Ishikawa (cell line): Measurements from ENCODE around the gene MUC5B.

Experiments
- CEBPB ChIP-seq: IDR thresholded peaks from 2 replicates; pipeline ENCODE4 v1.6.1; 2012
- CREB1 ChIP-seq: IDR thresholded peaks from 2 replicates; pipeline ENCODE4 v1.6.1; 2012; ENCODE audit warnings: low read depth
- EGR1 ChIP-seq: IDR thresholded peaks from 2 replicates; pipeline ENCODE4 v1.6.1; 2012
- EP300 ChIP-seq: IDR thresholded peaks from 2 replicates; pipeline ENCODE4 v1.6.1; 2012; ENCODE audit warnings: borderline replicate concordance
- FOXM1 ChIP-seq: IDR thresholded peaks from 2 replicates; pipeline ENCODE4 v1.6.1; 2012; ENCODE audit warnings: low read depth, borderline replicate concordance
- MAX ChIP-seq: IDR thresholded peaks from 2 replicates; pipeline ENCODE4 v1.6.1; 2012
- NFIC ChIP-seq: IDR thresholded peaks from 2 replicates; pipeline ENCODE4 v1.6.1; 2012
- RAD21 ChIP-seq: IDR thresholded peaks from 2 replicates; pipeline ENCODE4 v1.6.1; 2012; ENCODE audit warnings: low read depth
- TAF1 ChIP-seq: IDR thresholded peaks from 2 replicates; pipeline ENCODE4 v1.6.1; 2012; ENCODE audit warnings: low read depth, mild to moderate bottlenecking
- TCF12 ChIP-seq: IDR thresholded peaks from 2 replicates; pipeline ENCODE4 v1.6.1; 2012; ENCODE audit warnings: low read depth
- TEAD4 ChIP-seq: IDR thresholded peaks from 2 replicates; pipeline ENCODE4 v1.6.1; 2012
- YY1 ChIP-seq: IDR thresholded peaks from 2 replicates; pipeline ENCODE4 v1.6.1; 2012; ENCODE audit warnings: low read depth
- ZBTB7A ChIP-seq: IDR thresholded peaks from 2 replicates; pipeline ENCODE4 v1.6.1; 2012; ENCODE audit warnings: low read depth
- TF ChIP-seq, protein P1 (sequence below): IDR thresholded peaks from 2 replicates; pipeline ENCODE4 v1.6.1; 2012; ENCODE audit warnings: low read depth, mild to moderate bottlenecking
- TF ChIP-seq, protein P2 (sequence below): IDR thresholded peaks from 2 replicates; pipeline ENCODE4 v1.6.1; 2012

MUC5B gene

GRCh38 chr11:1222491-1223345 lies at the start of gene MUC5B:
Gene MUC5B, plus strand, starts transcription at chr11:1223066. Its CDS starts 58 bp downstream, at chr11:1223124.
- no peak; the same call in 1 of the 2 replicates for TF ChIP-seq ZBTB7A
- peak; percentile 77 for TF ChIP-seq NFIC
- TF ChIP-seq EGR1, result no peak

GRCh38 chr11:1174441-1175370 lies 48.2 kb upstream of the MUC5B start:
- TF ChIP-seq CREB1 (no peak), MAX (no peak), TEAD4 (no peak), TAF1 (no peak), RAD21 (no peak), TCF12 (no peak)
- TF ChIP-seq, protein P1, sequence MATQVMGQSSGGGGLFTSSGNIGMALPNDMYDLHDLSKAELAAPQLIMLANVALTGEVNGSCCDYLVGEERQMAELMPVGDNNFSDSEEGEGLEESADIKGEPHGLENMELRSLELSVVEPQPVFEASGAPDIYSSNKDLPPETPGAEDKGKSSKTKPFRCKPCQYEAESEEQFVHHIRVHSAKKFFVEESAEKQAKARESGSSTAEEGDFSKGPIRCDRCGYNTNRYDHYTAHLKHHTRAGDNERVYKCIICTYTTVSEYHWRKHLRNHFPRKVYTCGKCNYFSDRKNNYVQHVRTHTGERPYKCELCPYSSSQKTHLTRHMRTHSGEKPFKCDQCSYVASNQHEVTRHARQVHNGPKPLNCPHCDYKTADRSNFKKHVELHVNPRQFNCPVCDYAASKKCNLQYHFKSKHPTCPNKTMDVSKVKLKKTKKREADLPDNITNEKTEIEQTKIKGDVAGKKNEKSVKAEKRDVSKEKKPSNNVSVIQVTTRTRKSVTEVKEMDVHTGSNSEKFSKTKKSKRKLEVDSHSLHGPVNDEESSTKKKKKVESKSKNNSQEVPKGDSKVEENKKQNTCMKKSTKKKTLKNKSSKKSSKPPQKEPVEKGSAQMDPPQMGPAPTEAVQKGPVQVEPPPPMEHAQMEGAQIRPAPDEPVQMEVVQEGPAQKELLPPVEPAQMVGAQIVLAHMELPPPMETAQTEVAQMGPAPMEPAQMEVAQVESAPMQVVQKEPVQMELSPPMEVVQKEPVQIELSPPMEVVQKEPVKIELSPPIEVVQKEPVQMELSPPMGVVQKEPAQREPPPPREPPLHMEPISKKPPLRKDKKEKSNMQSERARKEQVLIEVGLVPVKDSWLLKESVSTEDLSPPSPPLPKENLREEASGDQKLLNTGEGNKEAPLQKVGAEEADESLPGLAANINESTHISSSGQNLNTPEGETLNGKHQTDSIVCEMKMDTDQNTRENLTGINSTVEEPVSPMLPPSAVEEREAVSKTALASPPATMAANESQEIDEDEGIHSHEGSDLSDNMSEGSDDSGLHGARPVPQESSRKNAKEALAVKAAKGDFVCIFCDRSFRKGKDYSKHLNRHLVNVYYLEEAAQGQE, result no peak

DNA sequence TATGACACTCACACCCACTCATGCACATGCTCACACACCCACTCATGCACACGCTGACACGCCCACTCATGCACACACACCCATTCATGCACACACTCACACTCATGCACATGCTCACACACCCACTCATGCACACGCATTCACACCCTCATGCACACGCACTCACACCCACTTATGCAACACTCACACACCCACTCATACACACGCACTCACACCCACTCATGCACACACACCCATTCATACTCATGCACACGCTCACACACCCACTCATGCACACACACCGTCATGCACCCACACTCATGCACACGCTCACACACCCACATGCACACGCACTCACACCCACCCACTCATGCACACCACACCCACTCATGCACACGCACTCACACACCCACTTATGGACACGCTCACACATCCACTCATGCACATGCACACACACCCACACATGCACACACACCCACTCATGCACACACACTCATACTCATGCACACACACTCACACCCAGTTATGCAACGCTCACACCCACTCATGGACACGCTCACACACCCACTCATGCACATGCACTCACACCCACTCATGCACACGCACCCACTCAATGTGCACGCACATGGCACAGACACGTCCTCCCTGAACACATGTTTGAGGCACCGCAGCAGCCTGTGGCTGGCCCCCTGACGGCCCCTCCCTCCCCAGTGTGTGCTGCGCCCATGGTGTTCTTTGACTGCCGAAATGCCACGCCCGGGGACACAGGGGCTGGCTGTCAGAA lies 47.2 kb upstream of the MUC5B start:
- TF ChIP-seq TAF1 (no peak), ZBTB7A (no peak), NFIC (no peak), YY1 (no peak), CEBPB (no peak), CREB1 (no peak), RAD21 (no peak), MAX (no peak), TCF12 (no peak), EGR1 (no peak), EP300 (no peak), FOXM1 (no peak), TEAD4 (no peak)
- TF ChIP-seq, protein P2, sequence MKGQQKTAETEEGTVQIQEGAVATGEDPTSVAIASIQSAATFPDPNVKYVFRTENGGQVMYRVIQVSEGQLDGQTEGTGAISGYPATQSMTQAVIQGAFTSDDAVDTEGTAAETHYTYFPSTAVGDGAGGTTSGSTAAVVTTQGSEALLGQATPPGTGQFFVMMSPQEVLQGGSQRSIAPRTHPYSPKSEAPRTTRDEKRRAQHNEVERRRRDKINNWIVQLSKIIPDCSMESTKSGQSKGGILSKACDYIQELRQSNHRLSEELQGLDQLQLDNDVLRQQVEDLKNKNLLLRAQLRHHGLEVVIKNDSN, result no peak
- TF ChIP-seq, protein P1, result no peak

DNA sequence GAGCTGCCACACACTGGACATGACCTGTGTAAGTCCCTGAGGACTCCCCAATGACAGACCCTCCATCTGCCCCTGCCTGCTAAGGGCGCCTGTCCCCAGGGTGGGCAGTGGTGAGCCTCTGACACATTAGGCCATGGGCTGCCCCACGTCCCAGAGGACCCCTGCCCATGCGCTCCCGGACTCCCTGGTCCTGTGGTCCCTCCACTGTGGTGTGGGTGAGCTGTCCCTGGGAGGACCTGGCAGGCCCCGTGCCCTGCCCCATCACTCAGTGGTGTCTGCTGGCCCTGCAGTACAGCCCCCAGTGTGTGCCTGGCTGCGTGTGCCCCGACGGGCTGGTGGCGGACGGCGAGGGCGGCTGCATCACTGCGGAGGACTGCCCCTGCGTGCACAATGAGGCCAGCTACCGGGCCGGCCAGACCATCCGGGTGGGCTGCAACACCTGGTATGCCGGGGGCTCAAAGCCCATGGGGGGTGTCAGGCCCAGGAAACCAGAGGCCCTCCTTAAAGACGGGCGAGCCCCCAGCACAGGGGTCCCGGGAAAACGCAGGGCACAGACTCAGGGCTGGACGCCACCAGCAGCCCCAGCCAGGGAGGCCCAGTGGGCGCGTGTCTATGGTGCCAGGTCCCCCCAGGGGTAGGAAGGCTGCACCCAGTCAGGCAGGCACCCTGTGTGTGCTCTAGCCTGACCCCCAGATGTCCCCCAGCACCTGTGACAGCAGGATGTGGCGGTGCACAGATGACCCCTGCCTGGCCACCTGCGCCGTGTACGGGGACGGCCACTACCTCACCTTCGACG lies 46.4 kb upstream of the MUC5B start:
- no peak for TF ChIP-seq EGR1
- TF ChIP-seq FOXM1, result no peak
- no peak for TF ChIP-seq RAD21
- no peak for TF ChIP-seq MAX
- no peak for TF ChIP-seq TCF12
- no peak for TF ChIP-seq EP300
